HG02588 (cell line): ENCODE results near the gene RAB14.
"Not testable (repeated sequence)": the region's sequence is repeated elsewhere in the genome, so short reads cannot be mapped to it uniquely, and the experiment has no call there.

ENCODE experiments used
- ATAC-seq: cut with Tn5 transposase; IDR thresholded peaks from one replicate; pipeline ENCODE4 v1.9.1; 2021; ENCODE audit warnings: mild to moderate bottlenecking, moderate library complexity; ENCODE audit not compliant: unreplicated experiment

The RAB14 gene

DNA sequence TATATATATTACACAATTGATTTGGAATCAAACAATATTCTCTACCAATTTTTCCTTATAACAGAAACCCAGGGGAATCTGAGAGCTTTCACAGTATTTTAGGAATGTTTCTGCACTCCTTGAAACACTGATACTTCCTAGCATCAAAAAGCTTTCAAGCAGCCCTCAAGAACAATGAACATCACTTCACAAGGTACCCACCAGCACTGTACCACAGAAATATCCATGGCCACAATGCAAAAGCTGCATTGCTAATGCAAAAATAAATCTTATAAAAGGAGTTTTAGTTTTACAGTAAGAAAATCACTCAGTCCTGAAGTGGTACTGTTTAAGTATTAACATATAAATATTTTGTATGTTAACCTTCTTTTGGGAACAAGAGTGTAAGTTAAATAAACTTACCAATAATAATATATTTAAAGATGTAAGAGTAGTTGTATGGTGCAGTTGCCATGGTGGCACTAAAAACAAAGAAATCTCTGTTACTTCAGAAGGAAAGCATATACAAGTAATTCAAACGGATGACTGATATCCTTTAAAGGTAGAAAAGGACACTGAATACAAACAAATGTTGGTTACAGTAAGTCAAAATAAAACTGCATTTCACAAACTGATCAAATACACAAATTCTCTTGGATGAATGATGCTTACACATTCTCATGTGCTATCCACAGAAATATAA is 8.6 kb downstream of the RAB14 start:
- ATAC-seq, result no peak

GRCh38 chr9:121192518-121192917 is 9.2 kb downstream of the RAB14 start:
- ATAC-seq, result no peak

GRCh38 chr9:121191235-121191634 is 10.4 kb downstream of the RAB14 start:
- no peak for ATAC-seq

GRCh38 chr9:121189660-121190059 is 12.0 kb downstream of the RAB14 start:
- ATAC-seq, result no peak

- ATAC-seq, result no peak
Observed at GRCh38 chr9:121189006-121189405, 12.7 kb downstream of the RAB14 start.

GRCh38 chr9:121187636-121188305 is 13.9 kb downstream of the RAB14 start:
- no peak for ATAC-seq

GRCh38 chr9:121185774-121186403 is 15.8 kb downstream of the RAB14 start:
- ATAC-seq, result no peak

DNA sequence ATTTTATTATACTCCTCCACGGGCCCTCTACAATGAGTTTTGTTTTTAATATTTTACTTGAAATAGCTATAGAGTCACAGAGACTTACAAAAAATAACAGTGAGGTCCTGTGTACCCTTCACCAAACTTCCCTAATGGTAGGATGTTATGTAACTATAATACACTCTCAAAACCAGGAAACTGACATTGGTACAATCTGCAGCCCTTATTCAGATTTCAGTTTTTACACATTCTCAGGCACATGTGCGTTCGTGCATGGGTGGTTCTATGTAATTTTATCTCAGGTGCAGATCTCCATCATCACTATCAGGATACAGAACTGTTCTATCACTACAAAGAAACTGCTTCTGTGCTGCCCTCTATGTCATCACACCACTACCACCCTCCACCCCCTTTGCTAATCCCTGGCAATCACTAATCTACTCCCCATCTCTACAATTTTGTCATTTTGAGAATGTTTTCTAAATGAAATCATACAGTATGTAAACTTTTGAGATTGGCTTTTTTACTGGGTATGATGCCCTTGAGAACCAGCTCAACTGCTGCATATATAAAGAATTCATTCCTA is 16.4 kb downstream of the RAB14 start:
- no peak for ATAC-seq

DNA sequence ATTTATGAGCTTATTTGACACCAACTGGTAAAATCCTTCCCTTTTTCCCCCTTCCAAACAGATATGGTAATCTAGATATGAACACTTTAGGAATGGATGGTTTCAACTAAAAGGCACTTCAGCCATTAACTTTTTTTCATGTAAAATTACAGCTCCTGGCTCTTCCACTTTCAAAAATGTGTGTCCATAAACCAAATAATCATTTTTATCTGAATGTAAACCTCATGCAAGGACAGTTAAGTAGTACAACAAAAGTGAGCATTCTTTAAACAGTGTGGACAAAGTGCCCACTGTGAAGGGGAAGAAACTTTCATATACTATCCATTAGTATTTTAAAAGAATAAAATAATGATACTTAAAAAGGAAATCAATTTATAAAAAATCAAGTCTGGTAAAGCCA is 17.2 kb downstream of the RAB14 start:
- ATAC-seq, result no peak

- no peak for ATAC-seq
Observed at GRCh38 chr9:121183666-121184423, 17.8 kb downstream of the RAB14 start.

DNA sequence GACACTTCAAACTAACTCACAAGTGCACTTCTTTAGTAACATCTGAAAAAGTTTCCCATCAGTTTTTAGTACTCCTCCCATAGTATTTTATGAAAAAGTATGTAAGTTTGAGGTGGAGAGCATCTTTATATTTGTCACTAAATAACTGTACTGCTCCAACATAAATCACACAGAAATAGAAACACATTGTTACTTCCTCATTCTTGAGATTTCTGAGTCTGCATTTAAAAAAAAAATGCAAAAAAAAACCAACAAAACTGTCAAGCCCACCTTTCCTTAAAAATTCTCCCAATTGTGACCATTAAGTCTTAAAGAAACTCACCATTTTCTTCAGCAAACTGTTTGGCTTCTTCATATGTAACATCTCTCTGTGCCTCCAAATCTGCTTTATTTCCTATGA is 18.7 kb downstream of the RAB14 start:
- ATAC-seq, result no peak

DNA sequence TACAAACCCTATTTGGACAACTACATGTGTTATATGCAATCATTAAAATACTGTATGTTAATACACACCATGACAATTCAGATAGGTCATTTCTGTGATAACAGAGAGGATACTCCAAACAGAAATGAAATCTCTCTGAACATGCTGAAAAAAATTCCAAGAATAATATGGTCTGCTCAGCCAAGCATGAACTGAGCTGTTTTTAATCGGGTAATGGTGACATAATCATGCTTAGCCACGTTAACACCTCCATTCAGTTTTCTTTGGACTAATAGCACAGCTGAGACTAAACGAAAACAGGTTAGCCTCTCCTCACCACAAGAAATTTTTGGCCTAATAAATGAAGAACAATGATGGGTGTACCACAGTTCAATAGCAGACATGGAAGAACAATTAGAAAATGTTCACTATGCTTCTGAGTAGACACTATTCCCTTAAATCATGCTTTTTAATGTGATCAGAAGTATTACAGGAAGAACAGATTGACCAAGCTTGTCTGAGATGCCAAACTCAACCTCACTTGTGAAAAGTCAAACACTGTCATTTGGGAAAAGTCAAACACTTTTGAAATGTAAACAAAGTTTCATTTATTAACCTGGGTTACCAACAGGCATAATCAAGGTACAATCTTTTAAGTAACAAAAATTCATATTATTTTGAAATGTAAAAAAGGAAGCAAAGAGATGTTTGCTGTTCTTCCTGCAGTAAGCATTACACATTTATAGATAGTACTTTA is 19.4 kb downstream of the RAB14 start:
- ATAC-seq, result no peak

GRCh38 chr9:121179930-121180681 is 21.6 kb downstream of the RAB14 start:
- ATAC-seq, result no peak

DNA sequence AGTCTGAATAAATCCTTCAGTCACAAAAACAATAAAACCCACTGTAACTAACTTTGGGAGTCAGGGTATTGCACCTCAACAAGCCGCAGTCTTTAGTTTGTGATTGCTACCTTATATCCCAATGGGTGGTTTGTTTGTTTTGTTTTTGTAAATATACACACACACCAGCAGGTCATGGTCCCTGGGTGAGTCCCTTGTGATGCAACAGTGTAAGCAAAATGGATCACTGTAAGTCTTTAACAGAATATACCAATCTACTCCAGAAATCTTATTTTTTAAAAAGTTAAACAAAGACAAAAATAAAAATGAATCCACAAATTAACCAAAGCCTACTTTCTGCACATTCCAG is 22.3 kb downstream of the RAB14 start:
- ATAC-seq, result not testable (repeated sequence)

DNA sequence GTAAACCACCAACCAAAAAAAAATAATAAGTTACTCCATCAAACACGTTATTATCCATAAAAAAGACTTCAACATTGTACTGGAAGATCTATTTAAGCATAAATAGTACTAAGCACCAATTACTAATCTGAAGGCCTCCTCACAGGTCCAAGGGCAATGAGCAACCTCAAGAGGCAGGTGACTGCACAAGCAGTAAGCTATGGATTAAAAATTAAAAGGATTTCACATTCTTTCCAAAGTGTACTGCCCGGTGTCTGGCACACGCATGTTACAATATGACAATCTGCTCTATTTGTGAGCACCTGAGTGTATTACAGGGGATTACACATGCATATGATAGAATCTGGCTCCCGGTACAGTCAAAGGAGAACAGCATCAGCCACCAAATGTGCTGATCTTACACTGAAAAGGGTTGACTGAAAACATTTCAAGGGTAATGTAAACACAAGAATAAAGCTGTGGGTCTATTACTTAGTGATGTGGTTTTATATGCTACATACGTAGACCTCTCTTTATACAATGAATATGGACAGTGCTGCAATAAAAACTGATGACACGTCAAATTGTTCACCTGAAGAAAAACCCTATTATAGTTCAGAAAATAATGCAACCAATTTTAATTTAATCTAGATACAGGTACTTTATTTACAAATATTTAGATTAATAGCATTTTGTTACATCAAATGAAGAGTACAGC is 22.8 kb downstream of the RAB14 start:
- ATAC-seq, result no peak

DNA sequence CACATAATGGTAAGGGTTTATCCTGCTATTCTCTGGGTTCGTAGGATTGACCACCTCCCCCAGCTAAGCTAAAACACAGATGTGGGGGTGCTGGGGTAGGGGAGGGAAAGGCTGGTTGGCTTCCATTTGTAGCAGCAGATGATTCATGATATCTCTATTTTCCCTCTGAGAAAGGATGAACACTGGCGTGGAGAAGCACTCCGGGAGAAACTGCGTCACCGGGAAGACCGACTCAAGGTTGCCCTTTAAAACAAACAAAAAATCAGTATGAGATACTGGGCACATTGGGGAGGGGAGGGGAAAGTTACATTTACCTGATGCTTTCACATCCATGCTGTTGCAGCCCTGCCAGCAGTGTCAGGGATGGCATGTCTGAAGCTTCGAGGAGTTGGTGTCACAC is 28.2 kb downstream of the RAB14 start:
- no peak for ATAC-seq

DNA sequence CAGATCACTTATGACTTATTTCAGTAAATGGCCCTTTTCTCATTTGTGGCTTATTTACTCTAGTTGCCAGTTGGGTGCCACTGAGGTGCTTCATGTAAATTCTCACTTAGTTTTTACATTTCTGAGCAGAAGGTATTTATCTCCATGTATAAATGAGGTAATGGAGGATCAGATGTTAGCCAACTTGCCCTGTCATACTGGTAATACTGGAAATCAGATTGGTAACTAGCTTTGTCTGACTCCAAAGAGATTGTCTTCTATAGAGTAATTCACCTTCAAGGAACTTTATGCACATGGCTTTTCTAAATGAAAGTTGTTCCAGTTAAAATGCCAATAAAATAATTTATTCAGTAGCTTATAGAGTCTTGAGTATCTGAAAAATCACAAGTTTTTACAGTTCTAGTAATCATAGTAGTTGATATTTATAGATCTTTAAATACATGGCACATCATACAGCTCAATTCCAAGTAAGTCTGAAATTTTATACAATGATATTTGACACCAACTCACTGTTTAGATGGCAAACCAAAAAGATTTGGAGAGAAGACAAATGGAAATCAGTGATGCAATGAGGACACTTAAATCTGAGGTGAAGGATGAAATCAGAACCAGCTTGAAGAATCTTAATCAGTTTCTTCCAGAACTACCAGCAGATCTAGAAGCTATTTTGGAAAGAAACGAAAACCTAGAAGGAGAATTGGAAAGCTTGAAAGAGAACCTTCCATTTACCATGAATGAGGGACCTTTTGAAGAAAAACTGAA is 28.8 kb downstream of the RAB14 start:
- ATAC-seq, result no peak

DNA sequence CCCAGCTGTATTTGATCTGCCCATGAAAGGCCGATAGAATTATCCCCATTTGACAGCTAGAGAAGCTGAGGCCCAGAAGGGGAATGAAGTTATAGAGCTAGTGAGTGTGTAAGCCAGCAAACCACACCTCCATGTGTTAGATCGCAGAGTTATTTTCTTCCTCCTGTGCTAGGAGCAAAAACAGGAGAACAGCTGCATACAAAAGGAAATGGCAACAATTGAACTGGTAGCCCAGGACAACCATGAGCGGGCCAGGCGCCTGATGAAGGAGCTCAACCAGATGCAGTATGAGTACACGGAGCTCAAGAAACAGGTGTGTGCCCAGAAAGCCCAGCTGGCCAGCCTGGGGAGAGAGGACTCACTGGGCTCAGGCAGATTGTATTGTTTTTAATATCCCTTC is 30.4 kb downstream of the RAB14 start:
- ATAC-seq, result no peak
